Measurements from ENCODE around the gene HAVCR2. TPM values are rescaled to one million over a fixed set of nuclear protein-coding genes. Genes with fewer than 3 reads are reported as not detected.

HAVCR2 gene
- polyA plus RNA-seq, 1 donor from 2014 or later = 1.1 TPM

DNA sequence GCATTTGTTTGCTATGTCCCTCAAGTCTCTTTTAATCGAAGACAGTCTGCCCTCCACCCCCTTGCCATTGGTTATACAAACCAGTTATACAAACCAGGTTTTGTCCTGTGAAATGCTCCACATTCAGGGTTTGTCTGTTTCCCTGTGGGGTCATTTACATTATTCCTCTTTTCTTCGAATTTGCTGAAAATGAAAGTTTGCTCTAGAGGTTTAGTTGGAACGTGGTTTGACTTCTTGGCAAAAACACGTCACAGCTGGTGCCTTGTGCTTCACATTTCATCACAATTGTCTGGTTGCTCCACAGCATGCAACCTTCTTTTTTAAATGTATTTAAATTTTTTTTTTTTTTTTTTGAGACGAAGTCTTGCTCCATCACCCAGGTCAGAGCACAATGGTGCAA is 4.2 kb upstream of the HAVCR2 start:
- H3K9ac ChIP-seq (ENCODE audit: low read length) = no peak overlapping the region
- H3K4me2 ChIP-seq (ENCODE audit: low read length) = no peak overlapping the region
- H3K9me2 ChIP-seq (ENCODE audit: insufficient read depth, low read length) = no peaks in the 10 kb centered on the region
- no peak overlapping the region for H3K27ac ChIP-seq (ENCODE audit: low read length)
- H2AFZ ChIP-seq (ENCODE audit: low read depth, low read length) = no peak overlapping the region
- TF ChIP-seq MXI1 (conservative IDR thresholded peaks at IDR 0.05; ENCODE audit: poor library complexity, severe bottlenecking) (no peak), TAF1 (IDR thresholded peaks at IDR 0.05; ENCODE audit: low read depth) (no peak), SMC3 (conservative IDR thresholded peaks at IDR 0.05; ENCODE audit: poor library complexity) (no peak), EP300 (conservative IDR thresholded peaks at IDR 0.05; ENCODE audit: poor library complexity, severe bottlenecking) (no peak), EZH2 (IDR thresholded peaks at IDR 0.05; ENCODE audit: borderline replicate concordance, insufficient read depth, low read length, poor library complexity, severe bottlenecking) (no peak), POLR2AphosphoS5 (IDR thresholded peaks at IDR 0.05) (no peak), RAD21 (conservative IDR thresholded peaks at IDR 0.05) (no peak)
- TF ChIP-seq, protein P1, sequence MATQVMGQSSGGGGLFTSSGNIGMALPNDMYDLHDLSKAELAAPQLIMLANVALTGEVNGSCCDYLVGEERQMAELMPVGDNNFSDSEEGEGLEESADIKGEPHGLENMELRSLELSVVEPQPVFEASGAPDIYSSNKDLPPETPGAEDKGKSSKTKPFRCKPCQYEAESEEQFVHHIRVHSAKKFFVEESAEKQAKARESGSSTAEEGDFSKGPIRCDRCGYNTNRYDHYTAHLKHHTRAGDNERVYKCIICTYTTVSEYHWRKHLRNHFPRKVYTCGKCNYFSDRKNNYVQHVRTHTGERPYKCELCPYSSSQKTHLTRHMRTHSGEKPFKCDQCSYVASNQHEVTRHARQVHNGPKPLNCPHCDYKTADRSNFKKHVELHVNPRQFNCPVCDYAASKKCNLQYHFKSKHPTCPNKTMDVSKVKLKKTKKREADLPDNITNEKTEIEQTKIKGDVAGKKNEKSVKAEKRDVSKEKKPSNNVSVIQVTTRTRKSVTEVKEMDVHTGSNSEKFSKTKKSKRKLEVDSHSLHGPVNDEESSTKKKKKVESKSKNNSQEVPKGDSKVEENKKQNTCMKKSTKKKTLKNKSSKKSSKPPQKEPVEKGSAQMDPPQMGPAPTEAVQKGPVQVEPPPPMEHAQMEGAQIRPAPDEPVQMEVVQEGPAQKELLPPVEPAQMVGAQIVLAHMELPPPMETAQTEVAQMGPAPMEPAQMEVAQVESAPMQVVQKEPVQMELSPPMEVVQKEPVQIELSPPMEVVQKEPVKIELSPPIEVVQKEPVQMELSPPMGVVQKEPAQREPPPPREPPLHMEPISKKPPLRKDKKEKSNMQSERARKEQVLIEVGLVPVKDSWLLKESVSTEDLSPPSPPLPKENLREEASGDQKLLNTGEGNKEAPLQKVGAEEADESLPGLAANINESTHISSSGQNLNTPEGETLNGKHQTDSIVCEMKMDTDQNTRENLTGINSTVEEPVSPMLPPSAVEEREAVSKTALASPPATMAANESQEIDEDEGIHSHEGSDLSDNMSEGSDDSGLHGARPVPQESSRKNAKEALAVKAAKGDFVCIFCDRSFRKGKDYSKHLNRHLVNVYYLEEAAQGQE (IDR thresholded peaks at IDR 0.05; ENCODE audit: borderline replicate concordance) = no peak
- TF ChIP-seq, protein P2, sequence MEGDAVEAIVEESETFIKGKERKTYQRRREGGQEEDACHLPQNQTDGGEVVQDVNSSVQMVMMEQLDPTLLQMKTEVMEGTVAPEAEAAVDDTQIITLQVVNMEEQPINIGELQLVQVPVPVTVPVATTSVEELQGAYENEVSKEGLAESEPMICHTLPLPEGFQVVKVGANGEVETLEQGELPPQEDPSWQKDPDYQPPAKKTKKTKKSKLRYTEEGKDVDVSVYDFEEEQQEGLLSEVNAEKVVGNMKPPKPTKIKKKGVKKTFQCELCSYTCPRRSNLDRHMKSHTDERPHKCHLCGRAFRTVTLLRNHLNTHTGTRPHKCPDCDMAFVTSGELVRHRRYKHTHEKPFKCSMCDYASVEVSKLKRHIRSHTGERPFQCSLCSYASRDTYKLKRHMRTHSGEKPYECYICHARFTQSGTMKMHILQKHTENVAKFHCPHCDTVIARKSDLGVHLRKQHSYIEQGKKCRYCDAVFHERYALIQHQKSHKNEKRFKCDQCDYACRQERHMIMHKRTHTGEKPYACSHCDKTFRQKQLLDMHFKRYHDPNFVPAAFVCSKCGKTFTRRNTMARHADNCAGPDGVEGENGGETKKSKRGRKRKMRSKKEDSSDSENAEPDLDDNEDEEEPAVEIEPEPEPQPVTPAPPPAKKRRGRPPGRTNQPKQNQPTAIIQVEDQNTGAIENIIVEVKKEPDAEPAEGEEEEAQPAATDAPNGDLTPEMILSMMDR (IDR thresholded peaks at IDR 0.05; ENCODE audit: poor library complexity, severe bottlenecking) = no peak
- H3F3A ChIP-seq (ENCODE audit: insufficient read depth, low read length, poor library complexity, severe bottlenecking) = no peaks in the 10 kb centered on the region
- no peaks in the 10 kb centered on the region for H4K20me1 ChIP-seq (ENCODE audit: insufficient read depth)
- H3K27me3 ChIP-seq (ENCODE audit: insufficient read depth, low read depth, low read length) = no peaks in the 10 kb centered on the region
- H3K9me3 ChIP-seq (ENCODE audit: low read length) = no peaks in the 10 kb centered on the region
- H3K4me3 ChIP-seq (ENCODE audit: low read length) = no peak overlapping the region
- H3K79me2 ChIP-seq (replicated peaks; ENCODE audit: insufficient read depth, low read length) = no peaks in the 10 kb centered on the region
- no peaks in the 10 kb centered on the region for H3K36me3 ChIP-seq (ENCODE audit: insufficient read depth, low read length)

DNA sequence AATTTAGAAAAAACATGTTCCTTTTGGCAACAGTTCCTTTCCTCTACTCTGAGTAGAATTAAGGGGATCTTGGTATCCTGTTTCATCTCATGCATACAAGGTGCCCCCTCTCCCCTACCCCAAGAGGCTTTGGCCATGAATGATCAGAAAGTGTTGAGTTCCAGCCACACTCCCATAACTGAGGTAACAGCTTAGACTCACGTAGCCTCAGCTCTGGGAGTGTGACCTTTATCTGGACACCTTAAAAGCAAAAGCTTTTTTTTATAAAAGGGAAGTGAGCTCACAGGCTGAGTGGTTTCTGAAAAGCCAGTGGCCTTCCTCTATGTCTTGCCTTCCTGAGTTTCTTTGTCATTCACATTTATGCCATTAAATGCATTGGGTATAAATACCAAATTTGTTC is 900 bp upstream of the HAVCR2 start:
- no peaks in the 10 kb centered on the region for H3K27me3 ChIP-seq (ENCODE audit: insufficient read depth, low read depth, low read length)
- no peaks in the 10 kb centered on the region for H3K36me3 ChIP-seq (ENCODE audit: insufficient read depth, low read length)
- no peaks in the 10 kb centered on the region for H3K9me2 ChIP-seq (ENCODE audit: insufficient read depth, low read length)
- TF ChIP-seq, protein P1 (IDR thresholded peaks at IDR 0.05; ENCODE audit: borderline replicate concordance) = no peak
- TF ChIP-seq TAF1 (IDR thresholded peaks at IDR 0.05; ENCODE audit: low read depth) = no peak
- TF ChIP-seq EZH2 (IDR thresholded peaks at IDR 0.05; ENCODE audit: borderline replicate concordance, insufficient read depth, low read length, poor library complexity, severe bottlenecking) = no peak
- no peak for TF ChIP-seq RAD21 (conservative IDR thresholded peaks at IDR 0.05)
- TF ChIP-seq SMC3 (conservative IDR thresholded peaks at IDR 0.05; ENCODE audit: poor library complexity) = no peak
- TF ChIP-seq MXI1 (conservative IDR thresholded peaks at IDR 0.05; ENCODE audit: poor library complexity, severe bottlenecking) = no peak
- TF ChIP-seq, protein P2 (IDR thresholded peaks at IDR 0.05; ENCODE audit: poor library complexity, severe bottlenecking) = no peak
- no peak for TF ChIP-seq EP300 (conservative IDR thresholded peaks at IDR 0.05; ENCODE audit: poor library complexity, severe bottlenecking)
- TF ChIP-seq POLR2AphosphoS5 (IDR thresholded peaks at IDR 0.05) = no peak
- H3K4me2 ChIP-seq (ENCODE audit: low read length) = no peak overlapping the region
- no peaks in the 10 kb centered on the region for H3K79me2 ChIP-seq (replicated peaks; ENCODE audit: insufficient read depth, low read length)
- no peak overlapping the region for H3K27ac ChIP-seq (ENCODE audit: low read length)
- H3F3A ChIP-seq (ENCODE audit: insufficient read depth, low read length, poor library complexity, severe bottlenecking) = no peaks in the 10 kb centered on the region
- H3K4me3 ChIP-seq (ENCODE audit: low read length) = no peak overlapping the region
- no peak overlapping the region for H2AFZ ChIP-seq (ENCODE audit: low read depth, low read length)
- H3K9ac ChIP-seq (ENCODE audit: low read length) = no peak overlapping the region
- H4K20me1 ChIP-seq (ENCODE audit: insufficient read depth) = no peaks in the 10 kb centered on the region
- H3K9me3 ChIP-seq (ENCODE audit: low read length) = no peaks in the 10 kb centered on the region
